Left hindlimb (tissue), 1 donor: ENCODE measurements around the gene UCK2.

Experiments used
- DNase-seq: peaks from one replicate; pipeline ENCODE4 v3.0.0-alpha.2; 2018

UCK2 gene

GRCh38 chr1:165856606-165857005 lies 29.2 kb downstream of the UCK2 start:
- DNase-seq = no peak

- DNase-seq = no peak
Measured at GRCh38 chr1:165857046-165857801, 29.8 kb downstream of the UCK2 start.

GRCh38 chr1:165858364-165858823 lies 31.0 kb downstream of the UCK2 start:
- DNase-seq = no peak

GRCh38 chr1:165858967-165859845 lies 31.8 kb downstream of the UCK2 start:
- no peak for DNase-seq

GRCh38 chr1:165860065-165860464 lies 32.7 kb downstream of the UCK2 start:
- DNase-seq = no peak

GRCh38 chr1:165861911-165862310 lies 34.5 kb downstream of the UCK2 start:
- DNase-seq = no peak

- DNase-seq = no peak
Measured at GRCh38 chr1:165862448-165862847, 35.0 kb downstream of the UCK2 start.

- no peak for DNase-seq
Measured at GRCh38 chr1:165863346-165863745, 35.9 kb downstream of the UCK2 start.

- DNase-seq = no peak
Measured at GRCh38 chr1:165865633-165866340, 38.4 kb downstream of the UCK2 start.

- no peak for DNase-seq
Measured at GRCh38 chr1:165869343-165869742, 41.9 kb downstream of the UCK2 start.

GRCh38 chr1:165871311-165872067 lies 44.1 kb downstream of the UCK2 start:
- DNase-seq = no peak

- DNase-seq = no peak
Measured at GRCh38 chr1:165873481-165873880, 46.1 kb downstream of the UCK2 start.

GRCh38 chr1:165874643-165875042 lies 47.2 kb downstream of the UCK2 start:
- no peak for DNase-seq

- no peak for DNase-seq
Measured at GRCh38 chr1:165875171-165875570, 47.8 kb downstream of the UCK2 start.

- no peak for DNase-seq
Measured at GRCh38 chr1:165875604-165876003, 48.2 kb downstream of the UCK2 start.

- DNase-seq = no peak
Measured at GRCh38 chr1:165876121-165876520, 48.7 kb downstream of the UCK2 start.

GRCh38 chr1:165877411-165877810 lies 50.0 kb downstream of the UCK2 start:
- DNase-seq = no peak

GRCh38 chr1:165877940-165878556 lies 50.6 kb downstream of the UCK2 start:
- no peak for DNase-seq

- no peak for DNase-seq
Measured at GRCh38 chr1:165879946-165880345, 52.5 kb downstream of the UCK2 start.

GRCh38 chr1:165880993-165881392 lies 53.6 kb downstream of the UCK2 start:
- no peak for DNase-seq

GRCh38 chr1:165882168-165882837 lies 54.9 kb downstream of the UCK2 start:
- DNase-seq = no peak

GRCh38 chr1:165883056-165883455 lies 55.6 kb downstream of the UCK2 start:
- DNase-seq = no peak
